KMS-11 (cell line): ENCODE results near the gene C5orf24.

Experiments
- H2AFZ ChIP-seq: fragments of 200-600 bp; sonication (generic); 2 replicates; pipeline ENCODE4 v1.6.1; 2016; ENCODE audit warnings: antibody characterized with exemption, mixed run types, low read depth
- H3K27ac ChIP-seq: fragments of 200-600 bp; sonication (generic); 2 replicates; pipeline ENCODE4 v1.6.1; 2016; ENCODE audit warnings: mild to moderate bottlenecking, mixed run types
- H3K27me3 ChIP-seq: fragments of 200-600 bp; sonication (generic); 2 replicates; pipeline ENCODE4 v1.6.1; 2017; ENCODE audit warnings: mild to moderate bottlenecking, low read depth, mixed run types, moderate library complexity; ENCODE audit not compliant: insufficient read depth
- H3K36me3 ChIP-seq: fragments of 200-600 bp; sonication (generic); 2 replicates; pipeline ENCODE4 v1.6.1; 2017; ENCODE audit warnings: mild to moderate bottlenecking, mixed run types; ENCODE audit not compliant: insufficient read depth
- H3K4me1 ChIP-seq: fragments of 200-600 bp; sonication (generic); 2 replicates; pipeline ENCODE4 v1.6.1; 2016; ENCODE audit warnings: mild to moderate bottlenecking, low read depth, mixed run types; ENCODE audit not compliant: poor library complexity, severe bottlenecking
- H3K4me2 ChIP-seq: fragments of 200-600 bp; sonication (generic); 2 replicates; pipeline ENCODE4 v1.7.0; 2016; ENCODE audit warnings: mild to moderate bottlenecking, mixed run types
- H3K4me3 ChIP-seq: fragments of 200-600 bp; sonication (generic); IDR thresholded peaks from 2 replicates; pipeline ENCODE4 v1.6.1; 2017; ENCODE audit warnings: low read depth, low read length, mixed read lengths; ENCODE audit not compliant: insufficient read depth
- H3K79me2 ChIP-seq: fragments of 200-600 bp; sonication (generic); 2 replicates; pipeline ENCODE4 v1.6.1; 2016; ENCODE audit warnings: low read depth, mixed run types; ENCODE audit not compliant: insufficient read depth
- H3K9ac ChIP-seq: fragments of 200-600 bp; sonication (generic); 2 replicates; pipeline ENCODE4 v1.6.1; 2016; ENCODE audit warnings: mild to moderate bottlenecking, mixed run types
- H4K20me1 ChIP-seq: fragments of 200-600 bp; sonication (generic); 2 replicates; pipeline ENCODE4 v1.6.1; 2016; ENCODE audit warnings: mild to moderate bottlenecking, mixed run types; ENCODE audit not compliant: insufficient read depth
- TF ChIP-seq, protein P1 (sequence below): fragments of 200-600 bp; sonication (generic); conservative IDR thresholded peaks from 2 replicates; pipeline ENCODE4 v1.6.1; 2017; ENCODE audit warnings: low read depth, mild to moderate bottlenecking, antibody characterized with exemption, low read length, moderate library complexity, mixed read lengths

The C5orf24 gene

DNA sequence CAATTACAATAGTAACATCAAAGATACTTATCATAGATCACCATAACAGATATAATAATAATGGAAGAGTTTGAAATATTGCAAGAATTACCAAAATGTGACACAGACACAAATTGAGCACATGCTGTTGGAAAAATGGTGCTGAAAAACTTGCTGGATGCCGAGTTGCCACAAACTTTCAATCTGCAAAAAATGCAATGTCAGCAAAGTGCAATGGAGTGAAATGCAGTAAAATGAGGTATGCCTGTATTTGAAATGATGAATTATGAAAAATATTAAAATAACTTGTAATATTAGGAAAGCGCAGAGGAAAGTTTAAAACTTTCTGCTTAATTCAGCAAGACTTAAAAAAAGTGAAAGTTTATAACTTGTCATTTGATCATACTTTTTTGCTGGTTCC, 47.2 kb downstream of the C5orf24 start:
- Histone ChIP-seq H3K36me3 (no peaks in the 10 kb centered on the region), H3K27me3 (no peaks in the 10 kb centered on the region), H3K79me2 (peaks cover 6% of the 10 kb centered on the region; the same call in 1 of the 2 replicates)

DNA sequence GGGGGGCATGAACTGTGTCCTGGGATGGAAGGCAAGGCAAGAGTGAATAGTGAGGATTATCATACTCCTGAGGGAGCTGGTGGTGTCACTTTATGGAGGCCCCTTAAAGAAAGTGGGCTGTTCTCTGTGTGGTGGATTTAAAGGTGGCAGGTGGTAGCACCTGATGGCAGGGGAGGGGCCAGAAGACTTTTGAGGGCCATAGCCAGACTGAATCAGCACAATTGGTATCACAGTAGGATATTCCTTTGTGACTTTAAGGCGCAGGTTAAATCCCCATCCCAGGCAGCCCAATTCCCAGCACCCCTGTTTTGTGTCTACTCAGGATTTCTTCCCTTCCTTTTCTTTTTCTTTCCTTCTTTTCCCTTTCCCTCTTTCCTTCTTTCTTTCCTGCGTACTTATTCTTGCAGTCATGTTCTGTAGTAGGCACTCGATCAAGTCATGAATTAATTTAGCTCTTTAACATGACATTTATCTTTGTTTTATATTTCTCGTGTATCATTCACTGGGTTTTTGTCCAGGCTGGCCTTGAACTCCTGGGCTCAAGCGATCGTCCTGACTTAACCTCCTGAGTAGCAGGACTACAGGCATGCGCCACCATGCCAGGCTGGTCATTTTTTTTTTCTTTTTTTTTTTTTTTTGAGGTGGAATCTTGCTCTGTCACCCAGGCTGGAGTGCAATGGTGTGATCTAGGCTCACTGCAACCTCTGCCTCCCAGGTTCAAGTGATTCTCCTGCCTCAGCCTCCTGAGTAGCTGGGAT, 48.2 kb downstream of the C5orf24 start:
- peaks cover 8% of the 10 kb centered on the region for H3K4me1 ChIP-seq
- no peak overlapping the region for H3K4me2 ChIP-seq
- H3K79me2 ChIP-seq = no peaks in the 10 kb centered on the region
- TF ChIP-seq, protein P1, sequence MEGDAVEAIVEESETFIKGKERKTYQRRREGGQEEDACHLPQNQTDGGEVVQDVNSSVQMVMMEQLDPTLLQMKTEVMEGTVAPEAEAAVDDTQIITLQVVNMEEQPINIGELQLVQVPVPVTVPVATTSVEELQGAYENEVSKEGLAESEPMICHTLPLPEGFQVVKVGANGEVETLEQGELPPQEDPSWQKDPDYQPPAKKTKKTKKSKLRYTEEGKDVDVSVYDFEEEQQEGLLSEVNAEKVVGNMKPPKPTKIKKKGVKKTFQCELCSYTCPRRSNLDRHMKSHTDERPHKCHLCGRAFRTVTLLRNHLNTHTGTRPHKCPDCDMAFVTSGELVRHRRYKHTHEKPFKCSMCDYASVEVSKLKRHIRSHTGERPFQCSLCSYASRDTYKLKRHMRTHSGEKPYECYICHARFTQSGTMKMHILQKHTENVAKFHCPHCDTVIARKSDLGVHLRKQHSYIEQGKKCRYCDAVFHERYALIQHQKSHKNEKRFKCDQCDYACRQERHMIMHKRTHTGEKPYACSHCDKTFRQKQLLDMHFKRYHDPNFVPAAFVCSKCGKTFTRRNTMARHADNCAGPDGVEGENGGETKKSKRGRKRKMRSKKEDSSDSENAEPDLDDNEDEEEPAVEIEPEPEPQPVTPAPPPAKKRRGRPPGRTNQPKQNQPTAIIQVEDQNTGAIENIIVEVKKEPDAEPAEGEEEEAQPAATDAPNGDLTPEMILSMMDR = no peak
- H3K9ac ChIP-seq = no peak overlapping the region
- no peak overlapping the region for H3K27ac ChIP-seq
- H3K4me3 ChIP-seq = no peak overlapping the region
- no peak overlapping the region for H2AFZ ChIP-seq
- H3K36me3 ChIP-seq = no peaks in the 10 kb centered on the region
- H3K27me3 ChIP-seq = no peaks in the 10 kb centered on the region
- H4K20me1 ChIP-seq = no peaks in the 10 kb centered on the region

More for the DNA sequence above, 47.2 kb downstream of the C5orf24 start:
- Histone ChIP-seq H3K4me1 (peaks cover 8% of the 10 kb centered on the region), H3K9ac (no peak overlapping the region), H4K20me1 (no peaks in the 10 kb centered on the region), H2AFZ (no peak overlapping the region), H3K27ac (no peak overlapping the region), H3K4me3 (no peak overlapping the region), H3K4me2 (no peak overlapping the region)
- TF ChIP-seq, protein P1 = no peak

DNA sequence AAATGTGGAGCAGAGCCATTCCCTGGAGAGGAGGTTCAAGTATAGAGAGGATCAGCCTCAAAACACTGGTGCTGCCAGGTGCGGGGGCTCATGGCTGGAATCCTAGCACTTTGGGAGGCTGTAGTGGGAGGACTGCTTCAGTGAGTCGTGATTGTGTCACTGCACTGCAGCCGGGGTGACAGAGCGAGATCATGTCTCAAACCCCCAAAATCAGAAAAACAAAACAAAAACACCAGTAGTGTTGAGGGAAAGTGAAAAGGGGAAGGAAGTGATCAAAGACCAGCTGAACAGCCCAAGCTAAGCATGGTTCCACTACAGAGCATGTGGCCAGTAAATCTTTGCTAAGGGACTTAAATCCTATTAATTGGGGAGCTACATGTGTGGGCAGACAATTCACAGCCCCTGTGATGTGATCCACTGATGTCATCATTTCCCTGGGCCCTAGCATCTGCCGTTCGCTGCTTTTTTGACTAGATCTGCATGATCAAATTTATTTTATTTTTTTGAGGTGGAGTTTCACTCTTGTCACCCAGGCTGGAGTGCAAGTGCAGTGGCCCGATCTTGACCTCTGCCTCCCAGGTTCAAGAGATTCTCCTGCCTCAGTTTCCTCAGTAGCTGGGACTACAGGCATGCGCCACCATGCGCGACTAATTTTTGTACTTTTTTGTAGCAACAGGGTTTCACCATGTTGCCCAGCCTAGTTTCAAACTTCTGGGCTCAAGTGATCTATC, 56.5 kb downstream of the C5orf24 start:
- Histone ChIP-seq H3K9ac (no peak overlapping the region), H3K27ac (no peak overlapping the region), H3K4me3 (no peak overlapping the region), H2AFZ (no peak overlapping the region), H4K20me1 (no peaks in the 10 kb centered on the region), H3K27me3 (no peaks in the 10 kb centered on the region), H3K36me3 (no peaks in the 10 kb centered on the region), H3K4me1 (no peaks in the 10 kb centered on the region), H3K79me2 (peaks cover 4% of the 10 kb centered on the region; the same call in 1 of the 2 replicates), H3K4me2 (no peak overlapping the region)
- TF ChIP-seq, protein P1 = no peak

DNA sequence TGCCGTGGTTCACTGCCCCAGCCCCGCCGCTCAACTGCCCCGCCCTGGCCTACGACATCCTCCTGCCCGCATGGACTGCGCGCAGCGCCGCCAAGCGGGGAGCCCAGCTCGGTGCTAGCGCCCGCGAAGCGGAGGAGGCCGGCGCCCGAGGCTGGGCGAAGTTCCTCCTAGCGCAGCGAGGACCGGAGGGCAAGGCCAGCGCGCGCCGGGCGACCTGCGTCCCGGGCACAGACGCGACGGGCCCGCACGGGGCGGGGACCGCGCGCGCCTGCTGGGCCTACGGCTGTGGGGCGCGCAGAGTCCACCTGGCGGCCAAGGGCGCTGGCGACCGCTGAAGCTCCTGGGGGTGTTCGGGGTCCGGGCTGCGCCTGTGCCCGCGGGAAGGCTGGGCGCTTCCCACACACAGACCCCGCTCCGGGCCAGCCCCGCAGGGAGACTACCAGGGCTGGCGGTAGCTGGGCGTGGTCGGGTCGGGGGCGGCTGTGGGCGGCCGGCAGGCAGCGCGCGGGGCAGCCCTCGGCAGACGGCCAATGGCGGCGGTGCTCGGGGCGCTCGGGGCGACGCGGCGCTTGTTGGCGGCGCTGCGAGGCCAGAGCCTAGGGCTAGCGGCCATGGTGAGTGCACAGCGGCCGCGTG, 59.0 kb downstream of the C5orf24 start, which contains the start of gene PCBD2:
TSS of gene PCBD2 (plus strand) at position 522 of the 636 bp plus-strand sequence. CDS start at position 531, 9 bp downstream.
- no peak within 1 kb of the TSS for H3K4me3 ChIP-seq
- H3K79me2 ChIP-seq = peaks cover 4% of the 10 kb centered on the region; the same call in 1 of the 2 replicates
- no peaks in the 10 kb centered on the region for H3K36me3 ChIP-seq
- H3K27ac ChIP-seq = peak within 1 kb of the TSS; percentile 99
- peak within 1 kb of the TSS; percentile 70 for H2AFZ ChIP-seq
- peak within 1 kb of the TSS; percentile 31 for H3K4me2 ChIP-seq
- TF ChIP-seq, protein P1 = peak; percentile 71
- H3K9ac ChIP-seq = peak within 1 kb of the TSS; percentile 97
- no peaks in the 10 kb centered on the region for H4K20me1 ChIP-seq
- peaks cover 11% of the 10 kb centered on the region for H3K4me1 ChIP-seq
- H3K27me3 ChIP-seq = no peaks in the 10 kb centered on the region
